SK-N-SH treated with all-trans-retinoic acid at 6 μM for 48 hours (cell line): Measurements from ENCODE around the gene TMC7.

Experiments
- ATAC-seq: fragments of 200-7000 bp; cut with Tn5 transposase; 3 replicates; pipeline ENCODE4 v1.9.1; 2020; ENCODE audit warnings: mild to moderate bottlenecking, moderate library complexity
- ARNTL ChIP-seq: fragments of 450-650 bp; formaldehyde crosslinking; IDR thresholded peaks from 2 replicates; pipeline ENCODE4 v1.5.0; 2020; ENCODE audit warnings: low read depth, mild to moderate bottlenecking, moderate library complexity, borderline replicate concordance
- BACH2 ChIP-seq: fragments of 250-450 bp; sonication (Bioruptor Pico); IDR thresholded peaks from 2 replicates; pipeline ENCODE4 v1.9.0; 2021; ENCODE audit warnings: mild to moderate bottlenecking, borderline replicate concordance
- CREB5 ChIP-seq: fragments of 250-450 bp; sonication (Bioruptor Pico); IDR thresholded peaks from 2 replicates; pipeline ENCODE4 v1.5.1; 2020; ENCODE audit warnings: low read depth, mild to moderate bottlenecking, moderate library complexity
- CSDC2 ChIP-seq: fragments of 250-450 bp; sonication (Bioruptor Pico); IDR thresholded peaks from 2 replicates; pipeline ENCODE4 v1.5.0; 2020; ENCODE audit warnings: mild to moderate bottlenecking, moderate library complexity
- ESRRG ChIP-seq: fragments of 250-450 bp; sonication (Bioruptor Pico); IDR thresholded peaks from 2 replicates; pipeline ENCODE4 v1.6.1; 2021; ENCODE audit warnings: mild to moderate bottlenecking
- GLIS3 ChIP-seq: fragments of 250-450 bp; sonication (Bioruptor Pico); IDR thresholded peaks from 2 replicates; pipeline ENCODE4 v1.5.0; 2020; ENCODE audit warnings: mild to moderate bottlenecking, moderate library complexity
- ISL1 ChIP-seq: fragments of 250-450 bp; sonication (Bioruptor Pico); IDR thresholded peaks from 2 replicates; pipeline ENCODE4 v2.1.2; 2022; ENCODE audit warnings: mild to moderate bottlenecking, moderate library complexity
- OSR1 ChIP-seq: fragments of 250-450 bp; sonication (Bioruptor Pico); IDR thresholded peaks from 2 replicates; pipeline ENCODE4 v1.8.0; 2022; ENCODE audit warnings: moderate library complexity, mild to moderate bottlenecking, inconsistent platforms
- PPARA ChIP-seq: fragments of 250-450 bp; sonication (Bioruptor Pico); IDR thresholded peaks from 2 replicates; pipeline ENCODE4 v1.5.0; 2020; ENCODE audit warnings: mild to moderate bottlenecking, borderline replicate concordance
- RARB ChIP-seq: fragments of 250-450 bp; sonication (Bioruptor Pico); IDR thresholded peaks from 2 replicates; pipeline ENCODE4 v1.8.0; 2021; ENCODE audit warnings: mild to moderate bottlenecking, moderate library complexity
- SNAI2 ChIP-seq: fragments of 250-450 bp; sonication (Bioruptor Pico); IDR thresholded peaks from 2 replicates; pipeline ENCODE4 v1.5.0; 2020; ENCODE audit warnings: mild to moderate bottlenecking, moderate library complexity
- TCF4 ChIP-seq: fragments of 250-450 bp; sonication (Bioruptor Pico); IDR thresholded peaks from 2 replicates; pipeline ENCODE4 v1.8.0; 2021; ENCODE audit warnings: mild to moderate bottlenecking, moderate library complexity, borderline replicate concordance
- ZC3H10 ChIP-seq: fragments of 250-450 bp; sonication (Bioruptor Pico); IDR thresholded peaks from 2 replicates; pipeline ENCODE4 v1.5.1; 2021; ENCODE audit warnings: mild to moderate bottlenecking, moderate library complexity
- ZFP3 ChIP-seq: fragments of 250-450 bp; sonication (Bioruptor Pico); IDR thresholded peaks from 2 replicates; pipeline ENCODE4 v1.5.0; 2020; ENCODE audit warnings: mild to moderate bottlenecking, moderate library complexity
- ZFP30 ChIP-seq: fragments of 450-650 bp; formaldehyde crosslinking; IDR thresholded peaks from 2 replicates; pipeline ENCODE4 v1.5.0; 2022; ENCODE audit warnings: mild to moderate bottlenecking, moderate library complexity
- ZNF565 ChIP-seq: fragments of 450-650 bp; formaldehyde crosslinking; conservative IDR thresholded peaks from 2 replicates; pipeline ENCODE4 v1.5.0; 2020; ENCODE audit warnings: low read depth, mild to moderate bottlenecking, moderate library complexity
- ZNF70 ChIP-seq: fragments of 450-650 bp; formaldehyde crosslinking; IDR thresholded peaks from 2 replicates; pipeline ENCODE4 v1.5.0; 2020; ENCODE audit warnings: mild to moderate bottlenecking, moderate library complexity
- TF ChIP-seq, protein P1 (sequence below): fragments of 250-450 bp; sonication (Bioruptor Pico); IDR thresholded peaks from 2 replicates; pipeline ENCODE4 v1.8.0; 2021; ENCODE audit warnings: low read depth, mild to moderate bottlenecking, moderate library complexity, borderline replicate concordance
- TF ChIP-seq, protein P2 (sequence below): fragments of 250-450 bp; sonication (Bioruptor Pico); IDR thresholded peaks from 2 replicates; pipeline ENCODE4 v1.8.0; 2020; ENCODE audit warnings: mild to moderate bottlenecking, moderate library complexity, borderline replicate concordance
- TF ChIP-seq, protein P3 (sequence below): fragments of 250-450 bp; sonication (Bioruptor Pico); IDR thresholded peaks from 2 replicates; pipeline ENCODE4 v1.5.1; 2021; ENCODE audit warnings: mild to moderate bottlenecking, moderate library complexity

The TMC7 gene

DNA sequence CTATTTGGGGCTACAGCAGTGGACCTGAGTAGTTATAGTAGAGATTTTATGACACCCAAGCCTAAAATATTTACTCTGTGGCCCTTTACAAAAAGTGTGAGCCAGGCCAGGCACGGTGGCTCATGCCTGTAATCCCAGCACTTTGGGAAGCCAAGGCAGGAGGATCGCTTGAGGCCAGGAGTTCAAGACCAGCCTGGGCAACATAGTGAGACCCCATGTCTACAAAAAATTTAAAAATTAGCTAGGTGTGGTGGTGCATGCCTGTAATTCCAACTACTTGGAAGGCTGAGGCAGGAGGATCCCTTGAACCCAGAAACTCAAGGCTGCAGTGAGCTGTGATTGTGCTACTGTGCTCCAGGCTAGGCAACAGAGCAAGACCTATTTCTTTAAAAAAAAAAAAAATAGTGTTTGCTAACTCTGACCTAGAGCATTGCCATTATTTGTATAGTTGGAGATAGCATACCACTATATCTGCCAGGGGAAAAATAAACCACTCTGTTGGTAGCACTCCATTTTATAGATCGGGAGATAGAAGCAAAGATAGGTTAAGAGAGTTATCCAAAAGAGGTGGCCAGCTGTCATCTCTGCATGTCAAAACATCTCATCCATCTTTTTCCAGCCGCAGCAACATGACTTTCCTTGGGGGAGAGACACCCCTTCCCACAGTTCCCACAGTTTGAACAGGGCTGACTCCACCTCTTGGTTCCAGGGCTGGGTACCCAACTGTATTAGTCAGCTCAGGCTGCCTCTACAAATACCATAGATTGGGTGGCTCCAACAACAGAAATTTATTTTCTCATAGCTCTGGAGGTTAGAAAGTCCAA is 127.0 kb downstream of the TMC7 start:
- no peak for ATAC-seq
- TF ChIP-seq BACH2 (CRISPR knock-in tag) (no peak), SNAI2 (CRISPR knock-in tag) (no peak)

GRCh38 chr16:19112099-19112407 is 128.3 kb downstream of the TMC7 start:
- ATAC-seq, result no peak
- TF ChIP-seq, protein P1, sequence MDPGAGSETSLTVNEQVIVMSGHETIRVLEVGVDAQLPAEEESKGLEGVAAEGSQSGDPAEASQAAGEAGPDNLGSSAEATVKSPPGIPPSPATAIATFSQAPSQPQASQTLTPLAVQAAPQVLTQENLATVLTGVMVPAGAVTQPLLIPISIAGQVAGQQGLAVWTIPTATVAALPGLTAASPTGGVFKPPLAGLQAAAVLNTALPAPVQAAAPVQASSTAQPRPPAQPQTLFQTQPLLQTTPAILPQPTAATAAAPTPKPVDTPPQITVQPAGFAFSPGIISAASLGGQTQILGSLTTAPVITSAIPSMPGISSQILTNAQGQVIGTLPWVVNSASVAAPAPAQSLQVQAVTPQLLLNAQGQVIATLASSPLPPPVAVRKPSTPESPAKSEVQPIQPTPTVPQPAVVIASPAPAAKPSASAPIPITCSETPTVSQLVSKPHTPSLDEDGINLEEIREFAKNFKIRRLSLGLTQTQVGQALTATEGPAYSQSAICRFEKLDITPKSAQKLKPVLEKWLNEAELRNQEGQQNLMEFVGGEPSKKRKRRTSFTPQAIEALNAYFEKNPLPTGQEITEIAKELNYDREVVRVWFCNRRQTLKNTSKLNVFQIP (CRISPR knock-in tag), result no peak
- TF ChIP-seq CSDC2 (no peak), GLIS3 (CRISPR knock-in tag) (no peak), RARB (CRISPR knock-in tag) (no peak), ARNTL (no peak), ZFP3 (CRISPR knock-in tag) (no peak), ZNF70 (CRISPR knock-in tag) (no peak), PPARA (no peak), BACH2 (CRISPR knock-in tag) (no peak), ZC3H10 (CRISPR knock-in tag) (no peak), ZFP30 (CRISPR knock-in tag) (no peak), OSR1 (no peak), ESRRG (CRISPR knock-in tag) (no peak), TCF4 (CRISPR knock-in tag) (no peak), ISL1 (no peak), CREB5 (no peak), ZNF565 (no peak)
- TF ChIP-seq, protein P2, sequence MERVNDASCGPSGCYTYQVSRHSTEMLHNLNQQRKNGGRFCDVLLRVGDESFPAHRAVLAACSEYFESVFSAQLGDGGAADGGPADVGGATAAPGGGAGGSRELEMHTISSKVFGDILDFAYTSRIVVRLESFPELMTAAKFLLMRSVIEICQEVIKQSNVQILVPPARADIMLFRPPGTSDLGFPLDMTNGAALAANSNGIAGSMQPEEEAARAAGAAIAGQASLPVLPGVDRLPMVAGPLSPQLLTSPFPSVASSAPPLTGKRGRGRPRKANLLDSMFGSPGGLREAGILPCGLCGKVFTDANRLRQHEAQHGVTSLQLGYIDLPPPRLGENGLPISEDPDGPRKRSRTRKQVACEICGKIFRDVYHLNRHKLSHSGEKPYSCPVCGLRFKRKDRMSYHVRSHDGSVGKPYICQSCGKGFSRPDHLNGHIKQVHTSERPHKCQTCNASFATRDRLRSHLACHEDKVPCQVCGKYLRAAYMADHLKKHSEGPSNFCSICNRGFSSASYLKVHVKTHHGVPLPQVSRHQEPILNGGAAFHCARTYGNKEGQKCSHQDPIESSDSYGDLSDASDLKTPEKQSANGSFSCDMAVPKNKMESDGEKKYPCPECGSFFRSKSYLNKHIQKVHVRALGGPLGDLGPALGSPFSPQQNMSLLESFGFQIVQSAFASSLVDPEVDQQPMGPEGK (CRISPR knock-in tag), result no peak
- TF ChIP-seq, protein P3, sequence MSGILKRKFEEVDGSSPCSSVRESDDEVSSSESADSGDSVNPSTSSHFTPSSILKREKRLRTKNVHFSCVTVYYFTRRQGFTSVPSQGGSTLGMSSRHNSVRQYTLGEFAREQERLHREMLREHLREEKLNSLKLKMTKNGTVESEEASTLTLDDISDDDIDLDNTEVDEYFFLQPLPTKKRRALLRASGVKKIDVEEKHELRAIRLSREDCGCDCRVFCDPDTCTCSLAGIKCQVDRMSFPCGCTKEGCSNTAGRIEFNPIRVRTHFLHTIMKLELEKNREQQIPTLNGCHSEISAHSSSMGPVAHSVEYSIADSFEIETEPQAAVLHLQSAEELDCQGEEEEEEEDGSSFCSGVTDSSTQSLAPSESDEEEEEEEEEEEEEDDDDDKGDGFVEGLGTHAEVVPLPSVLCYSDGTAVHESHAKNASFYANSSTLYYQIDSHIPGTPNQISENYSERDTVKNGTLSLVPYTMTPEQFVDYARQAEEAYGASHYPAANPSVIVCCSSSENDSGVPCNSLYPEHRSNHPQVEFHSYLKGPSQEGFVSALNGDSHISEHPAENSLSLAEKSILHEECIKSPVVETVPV (CRISPR knock-in tag), result no peak
